Esophagus muscularis mucosa (tissue), 4 donors: ENCODE data around the gene RALGDS. TPM values are rescaled to one million over a fixed set of nuclear protein-coding genes. Genes with fewer than 3 reads are reported as not detected.

ENCODE experiments used
- DNase-seq: peaks from one replicate; pipeline ENCODE4 v3.0.0-alpha.2; 2017; ENCODE audit errors: extremely low spot score
- H3K27ac ChIP-seq, 4 donors: fragments of 200-600 bp; sonication (generic); replicated peaks in 1 of 4; 1 replicate in 3 of 4; 2 replicates in 1 of 4; pipeline ENCODE4 v1.5.1; 2016 to 2019; ENCODE audit warnings: mild to moderate bottlenecking in 1 of 4
- H3K27me3 ChIP-seq, 4 donors: fragments of 200-600 bp; sonication (generic); one replicate each; pipeline versions ENCODE4 v1.5.1 to v1.6.0; 2016 to 2019
- H3K36me3 ChIP-seq, 4 donors: fragments of 200-600 bp; sonication (generic); one replicate each; pipeline ENCODE4 v1.5.1; 2016 to 2019
- H3K4me1 ChIP-seq, 4 donors: fragments of 200-600 bp; sonication (generic); one replicate each; pipeline ENCODE4 v1.5.1; 2016 to 2019
- H3K4me3 ChIP-seq, 4 donors: fragments of 200-600 bp; sonication (generic); 1 replicate in 2 of 4; 2 replicates in 2 of 4; pipeline ENCODE4 v1.5.1; 2016 to 2019; ENCODE audit warnings: mild to moderate bottlenecking in 4 of 4, moderate library complexity in 1 of 4
- H3K9me3 ChIP-seq, 4 donors: fragments of 200-600 bp; sonication (generic); 1 replicate in 3 of 4; 2 replicates in 1 of 4; pipeline ENCODE4 v1.5.1; 2016 to 2019
- CTCF ChIP-seq, 3 experiments: fragments of 200-600 bp in 2 of 3; fragments of 450-650 bp in 1 of 3; sonication (generic) in 2 of 3; IDR thresholded peaks; one replicate each; pipeline ENCODE4 v1.5.1; 2017 to 2019; ENCODE audit warnings: antibody characterized with exemption in 3 of 3, mild to moderate bottlenecking in 2 of 3, moderate library complexity in 1 of 3
- EP300 ChIP-seq: sonication (generic); formaldehyde crosslinking; IDR thresholded peaks from one replicate; pipeline ENCODE4 v1.6.1; 2017; ENCODE audit warnings: antibody characterized with exemption
- POLR2A ChIP-seq: fragments of 450-650 bp; IDR thresholded peaks from one replicate; pipeline ENCODE4 v1.6.1; 2017; ENCODE audit warnings: antibody characterized with exemption, moderate library complexity, mild to moderate bottlenecking, low read depth
- POLR2AphosphoS5 ChIP-seq, 2 donors: sonication (generic); formaldehyde crosslinking; IDR thresholded peaks; one replicate each; pipeline ENCODE4 v1.6.1; 2017; ENCODE audit warnings: antibody characterized with exemption in 2 of 2
- WGBS: methylation state at CpG from one replicate; pipeline ENCODE4 v1.1.5; 2018; 5-methylcytosine and 5-hydroxymethylcytosine counted together
- intact Hi-C: fragments of 100-400 bp; cut with DNase I; formaldehyde crosslinking; loops from one replicate; pipeline ENCODE4 v1.15.1; 2023
- total RNA-seq, 4 donors: library from RNA; depleted of rRNA; stranded (reverse); fragments of >200 nt; gene quantifications; one replicate each; pipeline versions ENCODE4 v1.1.0 to v1.2.1, GENCODE V29; 2016

The RALGDS gene
- total RNA-seq, 4 donors from 2014 or later, result 48.6 to 67.4 (median 54.8) TPM

- peaks cover 79 to 100% (median 97%) of the 10 kb centered on the region in 4 donors for H3K36me3 ChIP-seq
- intact Hi-C loops, result loop anchor here (10.0 kb wide), 1 partner anchor 230 kb away; the partner anchor contains the start of gene SURF6
- no peaks in the 10 kb centered on the region for H3K27me3 ChIP-seq
Measured at GRCh38 chr9:133104718-133105460, 16.2 kb downstream of the RALGDS start.

GRCh38 chr9:133103987-133104505, 17.0 kb downstream of the RALGDS start:
- Histone ChIP-seq H3K36me3 (peaks cover 79 to 100% (median 97%) of the 10 kb centered on the region in 4 donors), H3K27me3 (no peaks in the 10 kb centered on the region), H3K4me3 (no peak overlapping the region), H3K4me1 (peaks cover 0 to 5% (median 2%) of the 10 kb centered on the region in 4 donors), H3K27ac (no peak overlapping the region), H3K9me3 (no peaks in the 10 kb centered on the region)
- TF ChIP-seq EP300, result no peak
- TF ChIP-seq CTCF (IDR thresholded peaks at IDR 0.05), result no peak
- no peak for TF ChIP-seq POLR2A
- no peak for TF ChIP-seq POLR2AphosphoS5 (IDR thresholded peaks at IDR 0.05)
- DNase-seq, result no peak
- WGBS, result 77% methylated on average over 8 of the region's 12 CpGs
- intact Hi-C loops, result loop anchor here (1.0 to 10.0 kb wide), 2 partner anchors 40 to 231 kb away; partner anchors contain the start of gene SURF6

More at GRCh38 chr9:133104718-133105460, 16.2 kb downstream of the RALGDS start:
- H3K27ac ChIP-seq, result no peak overlapping the region
- peaks cover 0 to 5% (median 2%) of the 10 kb centered on the region in 4 donors for H3K4me1 ChIP-seq
- TF ChIP-seq POLR2A, result no peak
- TF ChIP-seq CTCF (IDR thresholded peaks at IDR 0.05), result no peak
- TF ChIP-seq POLR2AphosphoS5 (IDR thresholded peaks at IDR 0.05), result no peak
- TF ChIP-seq EP300, result no peak
- H3K4me3 ChIP-seq, result no peak overlapping the region
- DNase-seq, result no peak
- WGBS, result 85% methylated on average over 12 of the region's 15 CpGs
- no peaks in the 10 kb centered on the region for H3K9me3 ChIP-seq

GRCh38 chr9:133103183-133103986, 17.7 kb downstream of the RALGDS start:
- no peak for DNase-seq
- Histone ChIP-seq H3K36me3 (peaks cover 80 to 100% (median 97%) of the 10 kb centered on the region in 4 donors), H3K9me3 (no peaks in the 10 kb centered on the region), H3K27ac (no peak overlapping the region), H3K4me1 (peaks cover 0 to 5% (median 2%) of the 10 kb centered on the region in 4 donors), H3K27me3 (no peaks in the 10 kb centered on the region), H3K4me3 (no peak overlapping the region)
- TF ChIP-seq EP300 (no peak), POLR2A (no peak), POLR2AphosphoS5 (IDR thresholded peaks at IDR 0.05) (peak; percentile 15 to 69), CTCF (IDR thresholded peaks at IDR 0.05) (peak; percentile 96 to 97 (median 97))
- 60% methylated on average over 5 of the region's 14 CpGs for WGBS
- intact Hi-C loops, result loop anchor here (1.0 to 10.0 kb wide), 2 partner anchors 41 to 231 kb away; partner anchors contain the start of gene SURF6

- no peak for DNase-seq
- Histone ChIP-seq H3K4me1 (peaks cover 0 to 5% (median 2%) of the 10 kb centered on the region in 4 donors), H3K27ac (no peak overlapping the region), H3K9me3 (no peaks in the 10 kb centered on the region), H3K27me3 (no peaks in the 10 kb centered on the region), H3K36me3 (peaks cover 79 to 100% (median 97%) of the 10 kb centered on the region in 4 donors), H3K4me3 (no peak overlapping the region)
- no peak for TF ChIP-seq CTCF (IDR thresholded peaks at IDR 0.05)
- TF ChIP-seq POLR2AphosphoS5 (IDR thresholded peaks at IDR 0.05), result no peak
- TF ChIP-seq EP300, result no peak
- no peak for TF ChIP-seq POLR2A
- WGBS, result 98% methylated on average over 10 of the region's 21 CpGs
- intact Hi-C loops, result loop anchor here (1.0 to 10.0 kb wide), 2 partner anchors 42 to 232 kb away; partner anchors contain the start of gene SURF6
Measured at GRCh38 chr9:133102190-133103021, 18.6 kb downstream of the RALGDS start.
